Spinal cord (tissue), 10 donors: Measurements from ENCODE around the gene TGFB1I1. TPM values are rescaled to one million over a fixed set of nuclear protein-coding genes. Genes with fewer than 3 reads are reported as not detected.

ENCODE experiments used
- DNase-seq, 6 donors: peaks; one replicate each; pipeline versions ENCODE4 v3.0.0 to v3.0.0-alpha.2; 2013 to 2015; ENCODE audit warnings: low spot score in 6 of 6, low read depth in 4 of 6
- H3K27ac ChIP-seq: one replicate; pipeline ENCODE4 v1.5.1; 2013; ENCODE audit warnings: low read depth, low read length, control low read depth
- H3K27me3 ChIP-seq: one replicate; pipeline ENCODE4 v1.6.1; 2013; ENCODE audit warnings: low read length; ENCODE audit not compliant: control insufficient read depth, insufficient read depth
- H3K36me3 ChIP-seq: one replicate; pipeline ENCODE4 v1.6.1; 2013; ENCODE audit warnings: low read length; ENCODE audit not compliant: control insufficient read depth, insufficient read depth
- H3K4me1 ChIP-seq: one replicate; pipeline ENCODE4 v1.6.1; 2013; ENCODE audit warnings: low read length; ENCODE audit not compliant: control insufficient read depth, insufficient read depth
- H3K4me3 ChIP-seq: one replicate; pipeline ENCODE4 v1.5.1; 2013; ENCODE audit warnings: low read depth, low read length, control low read depth
- H3K9me3 ChIP-seq: one replicate; pipeline ENCODE4 v1.6.1; 2013; ENCODE audit warnings: low read length; ENCODE audit not compliant: control insufficient read depth, insufficient read depth
- WGBS: methylation state at CpG from one replicate; pipeline ENCODE4 v1.1.5; 2013; ENCODE audit warnings: missing lambda C conversion rate; ENCODE audit not compliant: insufficient coverage; 5-methylcytosine and 5-hydroxymethylcytosine counted together
- polyA plus RNA-seq, 2 donors: library from polyadenylated mRNA; unstranded; fragments of 120-200 nt; gene quantifications; one replicate each; pipeline ENCODE4 v1.2.1, GENCODE V29; 2013; ENCODE audit not compliant: insufficient read length in 2 of 2
- total RNA-seq, 2 donors: library from RNA; depleted of rRNA in 1 of 2; stranded (reverse); fragments of 120-200 nt in 1 of 2; fragments of >200 nt in 1 of 2; gene quantifications; one replicate each; pipeline versions ENCODE4 v1.2.3 to v1.2.4, GENCODE V29; 2013 to 2014
- donor health status: healthy.

Gene TGFB1I1
- total and polyA plus RNA-seq, 4 donors: 8.1 to 22.7 (median 15.0) TPM

DNA sequence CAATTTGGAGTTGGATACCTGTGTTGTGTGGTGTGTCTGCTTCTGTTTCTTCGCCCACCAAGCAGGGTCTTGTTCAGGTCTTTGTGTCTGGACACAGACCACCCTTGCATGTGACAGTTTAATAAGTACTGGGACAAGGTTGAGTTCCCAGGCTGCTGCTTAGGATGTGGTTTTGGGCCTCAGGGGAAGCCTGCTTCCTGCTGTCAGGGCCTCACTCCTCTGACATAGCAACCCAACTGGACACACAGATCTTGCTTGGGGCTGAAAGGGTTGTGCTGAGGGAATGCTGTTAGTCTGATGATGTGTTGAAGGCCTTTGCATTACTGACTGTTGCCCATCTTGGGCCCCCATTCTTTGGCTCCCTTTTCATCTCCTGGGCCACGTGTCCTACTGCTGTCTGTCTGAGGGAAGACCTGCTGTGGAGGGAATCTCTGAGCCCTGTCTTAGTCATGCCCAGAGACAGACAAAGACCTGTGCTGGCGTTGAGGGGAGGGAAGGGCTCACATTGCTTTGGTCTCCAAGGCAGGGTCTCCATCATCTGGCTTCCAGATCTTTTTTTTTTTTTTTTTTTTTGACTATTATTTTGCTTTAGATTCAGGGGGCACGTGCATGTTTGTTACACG, 4.7 kb upstream of the TGFB1I1 start:
- H3K4me1 ChIP-seq: peaks cover 9% of the 10 kb centered on the region
- H3K4me3 ChIP-seq: no peak overlapping the region
- peaks cover 52% of the 10 kb centered on the region for H3K36me3 ChIP-seq
- no peak for DNase-seq
- 84% methylated on average over 3 of the region's 5 CpGs for WGBS
- H3K27ac ChIP-seq: no peak overlapping the region
- H3K27me3 ChIP-seq: peaks cover 4% of the 10 kb centered on the region
- H3K9me3 ChIP-seq: no peaks in the 10 kb centered on the region

DNA sequence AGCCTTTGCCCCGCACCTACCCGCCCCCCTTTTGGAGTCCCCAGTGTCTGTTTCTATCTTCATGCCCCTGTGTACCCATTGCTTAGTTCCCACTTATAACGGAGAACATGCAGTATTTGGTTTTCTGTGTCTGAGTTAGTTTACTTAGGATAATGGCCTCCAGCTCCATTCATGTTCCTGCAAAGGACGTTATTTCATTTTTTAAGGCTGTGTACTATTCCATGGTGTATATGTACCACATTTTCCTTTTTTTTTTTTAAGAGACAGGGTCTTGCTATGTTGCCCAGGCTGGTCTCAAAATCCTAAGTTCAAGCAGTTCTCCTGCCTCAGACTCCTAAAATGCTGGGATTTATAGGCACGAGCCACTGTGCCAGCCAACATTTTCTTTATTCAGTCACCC, 4.1 kb upstream of the TGFB1I1 start:
- WGBS: no CpG with 5 or more reads among the region's 5 CpGs
- no peak for DNase-seq
- Histone ChIP-seq H3K4me3 (no peak overlapping the region), H3K4me1 (peaks cover 15% of the 10 kb centered on the region), H3K27ac (no peak overlapping the region), H3K9me3 (no peaks in the 10 kb centered on the region), H3K27me3 (peaks cover 8% of the 10 kb centered on the region), H3K36me3 (peaks cover 46% of the 10 kb centered on the region)

DNA sequence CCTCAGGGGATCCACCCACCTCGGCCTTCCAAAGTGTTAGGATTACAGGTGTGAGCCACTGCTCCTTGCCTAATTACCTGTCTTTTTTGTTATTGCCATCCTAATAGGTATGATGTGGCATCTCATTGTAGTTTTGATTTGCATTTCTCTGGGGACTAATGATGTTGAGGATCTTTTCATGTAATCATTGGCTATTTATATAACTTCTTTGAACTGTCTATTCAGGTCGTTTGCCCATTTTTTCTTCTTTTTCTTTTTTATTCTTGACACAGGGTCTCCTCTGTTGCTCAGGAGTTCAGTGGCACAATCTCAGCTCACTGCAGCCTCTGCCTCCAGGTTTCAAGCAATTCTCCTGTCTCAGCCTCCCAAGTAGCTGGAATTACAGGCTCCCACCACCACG, 1.3 kb upstream of the TGFB1I1 start:
- DNase-seq: no peak
- H3K27me3 ChIP-seq: peaks cover 22% of the 10 kb centered on the region
- 40% methylated on average over 1 of the region's 3 CpGs for WGBS
- peaks cover 17% of the 10 kb centered on the region for H3K4me1 ChIP-seq
- H3K36me3 ChIP-seq: peaks cover 29% of the 10 kb centered on the region
- H3K9me3 ChIP-seq: no peaks in the 10 kb centered on the region
- no peak overlapping the region for H3K4me3 ChIP-seq
- H3K27ac ChIP-seq: no peak overlapping the region

- Histone ChIP-seq H3K27ac (peak overlapping the region; percentile 82), H3K4me3 (peak overlapping the region; percentile 60), H3K4me1 (peaks cover 24% of the 10 kb centered on the region), H3K27me3 (peaks cover 30% of the 10 kb centered on the region), H3K9me3 (no peaks in the 10 kb centered on the region), H3K36me3 (peaks cover 29% of the 10 kb centered on the region)
- WGBS: 38% methylated on average over 13 of the region's 15 CpGs
- DNase-seq: no peak
These were observed 594 bp upstream of the TGFB1I1 start for GRCh38 chr16:31471241-31471874.

- Histone ChIP-seq H3K27ac (peak overlapping the region; percentile 91), H3K4me3 (peak overlapping the region; percentile 60), H3K4me1 (peaks cover 35% of the 10 kb centered on the region), H3K27me3 (peaks cover 42% of the 10 kb centered on the region), H3K36me3 (peaks cover 25% of the 10 kb centered on the region), H3K9me3 (no peaks in the 10 kb centered on the region)
- peak in 2 of 6 donors; percentile 80 to 85 for DNase-seq
- 24% methylated on average over 20 of the region's 20 CpGs for WGBS
These were observed 804 bp downstream of the TGFB1I1 start for GRCh38 chr16:31472709-31473203.

GRCh38 chr16:31473264-31473984, 1.5 kb downstream of the TGFB1I1 start:
- H3K36me3 ChIP-seq: peaks cover 26% of the 10 kb centered on the region
- H3K27me3 ChIP-seq: peaks cover 43% of the 10 kb centered on the region
- H3K4me3 ChIP-seq: no peak overlapping the region
- WGBS: 89% methylated on average over 17 of the region's 17 CpGs
- H3K9me3 ChIP-seq: no peaks in the 10 kb centered on the region
- H3K4me1 ChIP-seq: peaks cover 35% of the 10 kb centered on the region
- H3K27ac ChIP-seq: no peak overlapping the region
- DNase-seq: no peak

DNA sequence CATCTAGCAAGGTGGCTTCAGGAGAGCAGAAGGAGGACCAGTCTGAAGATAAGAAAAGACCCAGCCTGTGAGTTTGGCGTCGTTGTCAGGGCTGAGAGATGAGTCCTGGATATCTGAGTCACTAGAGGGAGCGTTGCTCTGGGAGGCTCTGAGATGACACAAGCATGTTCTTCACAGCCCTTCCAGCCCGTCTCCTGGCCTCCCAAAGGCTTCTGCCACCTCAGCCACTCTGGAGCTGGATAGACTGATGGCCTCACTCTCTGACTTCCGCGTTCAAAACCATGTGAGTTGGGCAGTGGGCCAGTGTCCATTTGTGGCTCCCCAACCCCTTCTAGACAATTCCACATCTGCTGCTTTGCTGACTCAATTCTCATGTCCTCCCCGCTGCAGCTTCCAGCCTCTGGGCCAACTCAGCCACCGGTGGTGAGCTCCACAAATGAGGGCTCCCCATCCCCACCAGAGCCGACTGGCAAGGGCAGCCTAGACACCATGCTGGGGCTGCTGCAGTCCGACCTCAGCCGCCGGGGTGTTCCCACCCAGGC, 2.3 kb downstream of the TGFB1I1 start:
- no peak overlapping the region for H3K4me3 ChIP-seq
- H3K36me3 ChIP-seq: peaks cover 29% of the 10 kb centered on the region
- H3K27ac ChIP-seq: no peak overlapping the region
- 70% methylated on average over 12 of the region's 12 CpGs for WGBS
- H3K9me3 ChIP-seq: no peaks in the 10 kb centered on the region
- H3K4me1 ChIP-seq: peaks cover 35% of the 10 kb centered on the region
- no peak for DNase-seq
- peaks cover 46% of the 10 kb centered on the region for H3K27me3 ChIP-seq

DNA sequence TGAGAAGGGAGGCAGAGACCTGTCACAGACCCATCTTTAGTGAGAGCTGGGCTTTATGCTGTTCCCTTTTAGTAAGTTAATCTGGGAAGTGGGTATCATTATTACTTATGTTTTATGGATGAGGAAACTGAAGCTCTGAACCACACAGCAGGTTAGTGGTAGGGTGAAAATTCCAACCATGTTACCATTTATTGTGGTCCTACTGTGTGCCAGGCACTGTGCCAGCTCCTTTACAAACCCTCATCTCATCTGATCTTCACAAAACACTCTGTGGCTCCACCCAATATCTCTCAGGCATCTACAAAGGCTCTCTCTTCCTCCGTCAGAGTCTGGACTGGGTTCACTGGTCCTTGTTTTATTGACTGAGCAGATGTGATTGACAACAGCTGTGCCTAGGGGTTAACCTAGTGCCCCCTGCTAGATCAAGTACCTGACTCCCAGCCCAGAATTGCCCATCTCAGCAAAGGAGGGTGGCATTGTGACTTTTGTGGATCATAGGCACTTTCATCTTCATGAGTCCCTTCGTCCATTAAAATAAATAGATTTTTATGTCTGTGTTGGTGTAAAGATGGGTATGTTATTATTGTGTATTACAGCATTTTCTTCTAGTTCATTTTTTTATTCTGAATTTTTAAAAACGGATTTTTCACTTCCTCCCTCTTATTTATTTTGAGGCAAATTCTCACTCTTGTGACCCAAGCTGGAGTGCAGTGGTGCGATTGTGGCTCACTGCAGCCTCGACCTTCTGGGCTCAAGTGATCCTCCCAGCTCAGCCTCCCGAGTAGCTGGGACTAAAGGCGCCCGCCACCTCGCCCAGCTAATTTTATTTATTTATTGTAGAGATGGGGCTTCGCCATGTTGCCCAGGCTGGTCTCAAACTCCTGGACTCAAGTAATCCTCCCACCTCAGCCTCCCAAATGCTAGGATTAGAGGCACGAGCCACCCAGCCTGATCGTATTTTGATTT, 3.1 kb downstream of the TGFB1I1 start:
- H3K36me3 ChIP-seq: peaks cover 29% of the 10 kb centered on the region
- H3K27ac ChIP-seq: no peak overlapping the region
- H3K27me3 ChIP-seq: peaks cover 46% of the 10 kb centered on the region
- H3K4me3 ChIP-seq: no peak overlapping the region
- H3K9me3 ChIP-seq: no peaks in the 10 kb centered on the region
- 88% methylated on average over 3 of the region's 12 CpGs for WGBS
- no peak for DNase-seq
- H3K4me1 ChIP-seq: peaks cover 35% of the 10 kb centered on the region

- WGBS: 30% methylated on average over 24 of the region's 26 CpGs
- DNase-seq: no peak
- Histone ChIP-seq H3K4me1 (peaks cover 35% of the 10 kb centered on the region), H3K9me3 (no peaks in the 10 kb centered on the region), H3K4me3 (no peak overlapping the region), H3K36me3 (peaks cover 29% of the 10 kb centered on the region), H3K27ac (no peak overlapping the region), H3K27me3 (peaks cover 46% of the 10 kb centered on the region)
These were observed 4.0 kb downstream of the TGFB1I1 start for GRCh38 chr16:31475946-31476302.
